A549 (cell line): ENCODE data around the gene OSCAR. TPM values are rescaled to one million over a fixed set of nuclear protein-coding genes. Genes with fewer than 3 reads are reported as not detected.

Experiments
- ATAC-seq, 2 experiments: fragments of 200-7000 bp in 1 of 2; fragments of >200 bp in 1 of 2; cut with Nextera tagmentation in 1 of 2; cut with Tn5 transposase in 1 of 2; 3 replicates each; pipeline versions ENCODE4 v1.8.0 to v1.9.1; 2018 to 2020; ENCODE audit warnings: mild to moderate bottlenecking in 1 of 2, moderate library complexity in 1 of 2
- CTCF ChIA-PET: fragments of 300-600 bp; sonication (Branson Sonifier 250); formaldehyde crosslinking; extraction: SDS; loops from one replicate; lab custom pipeline; 2021; ENCODE audit warnings: antibody characterized with exemption, inconsistent platforms; lab: Yijun Ruan, JAX
- POLR2A ChIA-PET: fragments of 350-600 bp; formaldehyde crosslinking; extraction: SDS; loops from one replicate; lab custom pipeline; 2021; ENCODE audit warnings: antibody characterized with exemption, inconsistent platforms; lab: Yijun Ruan, JAX
- DNase-seq, 2 experiments: peaks; one replicate each; pipeline versions ENCODE4 v3.0.0 to v3.0.0-alpha.2; 2011 to 2016; ENCODE audit warnings: low read depth in 1 of 2, low spot score in 1 of 2
- FAIRE-seq: peaks from 2 replicates; lab custom pipeline; 2011; peaks lifted over from hg19 to GRCh38; lab: Jason Lieb, UNC
- H3K27ac ChIP-seq, 2 experiments: fragments of >200 bp; sonication (Bioruptor Twin); formaldehyde crosslinking; 3 replicates each; pipeline ENCODE4 v1.5.1; 2016 to 2017
- H3K4me1 ChIP-seq: fragments of >200 bp; sonication (Bioruptor Twin); formaldehyde crosslinking; 3 replicates; pipeline ENCODE4 v1.6.1; 2016
- H3K4me2 ChIP-seq: fragments of >200 bp; sonication (Bioruptor Twin); formaldehyde crosslinking; 3 replicates; pipeline ENCODE4 v1.6.1; 2016
- H3K4me3 ChIP-seq: fragments of >200 bp; sonication (Bioruptor Twin); formaldehyde crosslinking; 3 replicates; pipeline ENCODE4 v1.5.1; 2016
- H3K9me3 ChIP-seq: fragments of >200 bp; sonication (Bioruptor Twin); formaldehyde crosslinking; 3 replicates; pipeline ENCODE4 v1.6.1; 2016
- BHLHE40 ChIP-seq: IDR thresholded peaks from 2 replicates; pipeline ENCODE4 v1.6.1; 2012; ENCODE audit warnings: low read depth, low read length, inconsistent platforms
- CBX2 ChIP-seq: fragments of 200-600 bp; sonication (generic); IDR thresholded peaks from 2 replicates; pipeline ENCODE4 v1.6.1; 2016; ENCODE audit warnings: low read depth, mild to moderate bottlenecking, borderline replicate concordance
- CHD4 ChIP-seq: fragments of 200-600 bp; sonication (generic); IDR thresholded peaks from 2 replicates; pipeline ENCODE4 v1.6.1; 2016; ENCODE audit warnings: antibody characterized with exemption, mild to moderate bottlenecking, borderline replicate concordance
- ESRRA ChIP-seq: fragments of 150-350 bp; IDR thresholded peaks from 2 replicates; pipeline ENCODE4 v1.6.1; 2014; ENCODE audit warnings: mild to moderate bottlenecking, low read length, borderline replicate concordance
- FOXS1 ChIP-seq: fragments of 250-450 bp; sonication (Bioruptor Pico); IDR thresholded peaks from 2 replicates; pipeline ENCODE4 v1.5.0; 2020; ENCODE audit warnings: mild to moderate bottlenecking, moderate library complexity
- GATA3 ChIP-seq: IDR thresholded peaks from 2 replicates; pipeline ENCODE4 v1.6.1; 2012; ENCODE audit warnings: borderline replicate concordance
- HDAC2 ChIP-seq: fragments of 200-600 bp; sonication (generic); IDR thresholded peaks from 2 replicates; pipeline ENCODE4 v1.6.1; 2016
- HOXB13 ChIP-seq: fragments of 250-450 bp; sonication (Bioruptor Pico); IDR thresholded peaks from 2 replicates; pipeline ENCODE4 v1.5.0; 2020; ENCODE audit warnings: low read depth, mild to moderate bottlenecking, moderate library complexity
- HOXB5 ChIP-seq: fragments of 250-450 bp; sonication (Bioruptor Pico); IDR thresholded peaks from 2 replicates; pipeline ENCODE4 v1.5.0; 2020; ENCODE audit warnings: mild to moderate bottlenecking, moderate library complexity
- JUN ChIP-seq, 2 experiments: fragments of >200 bp; sonication (Bioruptor Twin); formaldehyde crosslinking; IDR thresholded peaks; 2 replicates in 1 of 2; 3 replicates in 1 of 2; pipeline ENCODE4 v1.6.1; 2016 to 2017
- NFE2L2 ChIP-seq: fragments of 150-350 bp; conservative IDR thresholded peaks from 2 replicates; pipeline ENCODE4 v1.6.1; 2014; ENCODE audit warnings: low read length
- NPAS2 ChIP-seq: fragments of 250-450 bp; sonication (Bioruptor Pico); IDR thresholded peaks from 2 replicates; pipeline ENCODE4 v1.8.0; 2022; ENCODE audit warnings: mild to moderate bottlenecking, moderate library complexity, borderline replicate concordance
- NR3C1 ChIP-seq: fragments of >200 bp; sonication (Bioruptor Twin); formaldehyde crosslinking; IDR thresholded peaks from 3 replicates; pipeline ENCODE4 v1.6.1; 2017
- PHF8 ChIP-seq: fragments of 200-600 bp; sonication (generic); IDR thresholded peaks from 2 replicates; pipeline ENCODE4 v1.6.1; 2016; ENCODE audit warnings: low read depth, mild to moderate bottlenecking, antibody characterized with exemption, moderate library complexity, borderline replicate concordance
- POLR2A ChIP-seq: IDR thresholded peaks from 2 replicates; pipeline ENCODE4 v1.6.1; 2012; ENCODE audit warnings: mild to moderate bottlenecking, low read length
- RAD21 ChIP-seq, 2 experiments: fragments of >200 bp in 1 of 2; sonication (Bioruptor Twin) in 1 of 2; formaldehyde crosslinking in 1 of 2; IDR thresholded peaks in 1 of 2; conservative IDR thresholded peaks in 1 of 2; 2 replicates in 1 of 2; 3 replicates in 1 of 2; pipeline ENCODE4 v1.6.1; 2012 to 2018; ENCODE audit warnings: inconsistent platforms in 1 of 2
- RARB ChIP-seq: fragments of 250-450 bp; sonication (Bioruptor Pico); IDR thresholded peaks from 2 replicates; pipeline ENCODE4 v1.8.0; 2021; ENCODE audit warnings: mild to moderate bottlenecking, moderate library complexity
- RCOR1 ChIP-seq: fragments of 150-350 bp; IDR thresholded peaks from 2 replicates; pipeline ENCODE4 v1.6.1; 2014; ENCODE audit warnings: antibody characterized with exemption, low read length, low read depth
- RFX5 ChIP-seq: fragments of 450-650 bp; IDR thresholded peaks from 2 replicates; pipeline ENCODE4 v1.7.1; 2014; ENCODE audit warnings: antibody characterized with exemption, mild to moderate bottlenecking, moderate library complexity
- RNF2 ChIP-seq: fragments of 200-600 bp; sonication (generic); IDR thresholded peaks from 2 replicates; pipeline ENCODE4 v1.6.1; 2016; ENCODE audit warnings: low read depth, mild to moderate bottlenecking, antibody characterized with exemption, moderate library complexity, borderline replicate concordance
- SMC3 ChIP-seq: fragments of >200 bp; sonication (Bioruptor Twin); formaldehyde crosslinking; IDR thresholded peaks from 3 replicates; pipeline ENCODE4 v1.6.1; 2018; ENCODE audit warnings: inconsistent platforms
- SREBF2 ChIP-seq: fragments of 450-650 bp; IDR thresholded peaks from 2 replicates; pipeline ENCODE4 v1.6.1; 2014; ENCODE audit warnings: mild to moderate bottlenecking, moderate library complexity
- TFCP2L1 ChIP-seq: fragments of 250-450 bp; sonication (Bioruptor Pico); IDR thresholded peaks from 2 replicates; pipeline ENCODE4 v1.5.0; 2021; ENCODE audit warnings: mild to moderate bottlenecking
- TP53 ChIP-seq: fragments of 250-450 bp; sonication (Bioruptor Pico); IDR thresholded peaks from 2 replicates; pipeline ENCODE4 v1.5.0; 2021; ENCODE audit warnings: mild to moderate bottlenecking, moderate library complexity
- ZC3H11A ChIP-seq: fragments of 450-650 bp; IDR thresholded peaks from 2 replicates; pipeline ENCODE4 v1.6.1; 2014; ENCODE audit warnings: antibody characterized with exemption, mild to moderate bottlenecking
- ZNF302 ChIP-seq: fragments of 250-450 bp; sonication (Bioruptor Pico); IDR thresholded peaks from 2 replicates; pipeline ENCODE4 v1.9.0; 2021; ENCODE audit warnings: inconsistent platforms, mild to moderate bottlenecking, moderate library complexity
- ZSCAN20 ChIP-seq: fragments of 250-450 bp; sonication (Bioruptor Pico); IDR thresholded peaks from 2 replicates; pipeline ENCODE4 v1.8.0; 2022; ENCODE audit warnings: mild to moderate bottlenecking, moderate library complexity
- WGBS: methylation state at CpG from one replicate; pipeline ENCODE4 v1.1.6; 2017; ENCODE audit errors: missing lambda C conversion rate; 5-methylcytosine and 5-hydroxymethylcytosine counted together
- polyA plus RNA-seq, 4 experiments: library from polyadenylated mRNA; depleted of rRNA in 3 of 4; stranded (reverse); fragments of >200 nt; fragmentation: RNase III in 1 of 4; extraction: RNeasy Plus Mini Kit Qiagen cat#74134 plus additional on column Dnase treatment in 1 of 4; gene quantifications; 2 replicates in 3 of 4; 3 replicates in 1 of 4; pipeline ENCODE4 v1.2.3, GENCODE V29; 2011 to 2017
- TF ChIP-seq, protein P1 (sequence below): IDR thresholded peaks from 2 replicates; pipeline ENCODE4 v1.6.1; 2012
- TF ChIP-seq, protein P2 (sequence below): fragments of 250-450 bp; sonication (Bioruptor Pico); IDR thresholded peaks from 2 replicates; pipeline ENCODE4 v1.5.0; 2020; ENCODE audit warnings: low read depth, mild to moderate bottlenecking, moderate library complexity
- TF ChIP-seq, protein P3 (sequence below): fragments of 150-350 bp; IDR thresholded peaks from 2 replicates; pipeline ENCODE4 v1.6.1; 2014; ENCODE audit warnings: low read depth, mild to moderate bottlenecking, low read length

Gene OSCAR
- polyA plus RNA-seq, 2 of the 4 experiments (the other 2 are of a cell fraction): 0.26 to 0.28 TPM

DNA sequence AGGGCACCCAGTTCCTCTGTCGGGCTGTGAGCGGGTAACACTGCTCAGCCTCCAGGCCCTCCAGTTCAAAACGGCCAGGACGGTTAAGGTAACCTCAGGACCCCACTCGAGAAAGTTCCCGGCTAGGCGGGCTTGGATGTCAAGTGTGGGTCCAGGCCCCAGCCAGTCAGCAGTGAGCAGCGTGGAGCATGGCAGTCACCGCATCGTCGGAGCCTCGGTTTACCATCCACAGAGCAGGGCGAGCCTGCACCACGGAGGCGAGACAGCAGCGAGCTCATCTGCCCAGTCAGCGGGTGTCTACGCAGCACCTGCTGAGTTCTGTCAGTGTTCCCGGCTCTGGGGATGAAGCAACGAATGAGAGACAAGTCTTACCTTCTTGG, 29.0 kb upstream of the OSCAR start:
- ChIA-PET POLR2A (interaction anchor here (1.0 kb wide), 1 partner anchor 14 kb away, joined by 4 read pairs; the partner anchor contains the start of genes PRPF31 and TFPT), CTCF (no interaction called here)
- TF ChIP-seq JUN (IDR thresholded peaks at IDR 0.05): no peak
- no peak for TF ChIP-seq RCOR1
- no peak for TF ChIP-seq POLR2A
- no peak for TF ChIP-seq NFE2L2
- TF ChIP-seq, protein P1, sequence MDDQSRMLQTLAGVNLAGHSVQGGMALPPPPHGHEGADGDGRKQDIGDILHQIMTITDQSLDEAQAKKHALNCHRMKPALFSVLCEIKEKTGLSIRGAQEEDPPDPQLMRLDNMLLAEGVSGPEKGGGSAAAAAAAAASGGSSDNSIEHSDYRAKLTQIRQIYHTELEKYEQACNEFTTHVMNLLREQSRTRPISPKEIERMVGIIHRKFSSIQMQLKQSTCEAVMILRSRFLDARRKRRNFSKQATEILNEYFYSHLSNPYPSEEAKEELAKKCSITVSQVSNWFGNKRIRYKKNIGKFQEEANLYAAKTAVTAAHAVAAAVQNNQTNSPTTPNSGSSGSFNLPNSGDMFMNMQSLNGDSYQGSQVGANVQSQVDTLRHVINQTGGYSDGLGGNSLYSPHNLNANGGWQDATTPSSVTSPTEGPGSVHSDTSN: no peak
- TF ChIP-seq ZSCAN20 (CRISPR knock-in tag): no peak
- TF ChIP-seq NR3C1: no peak
- TF ChIP-seq NPAS2 (CRISPR knock-in tag): no peak
- no peak for TF ChIP-seq BHLHE40
- TF ChIP-seq HOXB5 (CRISPR knock-in tag): no peak
- TF ChIP-seq RAD21 (conservative IDR thresholded peaks at IDR 0.05 in 1 of 2, IDR thresholded peaks at IDR 0.05 in 1 of 2): no peak
- no peak for TF ChIP-seq FOXS1 (CRISPR knock-in tag)
- TF ChIP-seq, protein P2, sequence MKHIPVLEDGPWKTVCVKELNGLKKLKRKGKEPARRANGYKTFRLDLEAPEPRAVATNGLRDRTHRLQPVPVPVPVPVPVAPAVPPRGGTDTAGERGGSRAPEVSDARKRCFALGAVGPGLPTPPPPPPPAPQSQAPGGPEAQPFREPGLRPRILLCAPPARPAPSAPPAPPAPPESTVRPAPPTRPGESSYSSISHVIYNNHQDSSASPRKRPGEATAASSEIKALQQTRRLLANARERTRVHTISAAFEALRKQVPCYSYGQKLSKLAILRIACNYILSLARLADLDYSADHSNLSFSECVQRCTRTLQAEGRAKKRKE: no peak
- no peak for TF ChIP-seq PHF8
- TF ChIP-seq CBX2: no peak
- TF ChIP-seq ESRRA: no peak
- TF ChIP-seq TP53: no peak
- TF ChIP-seq HDAC2: no peak
- TF ChIP-seq RNF2: no peak
- DNase-seq: no peak
- Histone ChIP-seq H3K4me3 (no peak overlapping the region), H3K4me1 (no peaks in the 10 kb centered on the region), H3K4me2 (no peak overlapping the region), H3K9me3 (no peaks in the 10 kb centered on the region), H3K27ac (no peak overlapping the region)
- WGBS: 94% methylated on average over 19 of the region's 20 CpGs
- ATAC-seq: no peak
- FAIRE-seq: no peak

DNA sequence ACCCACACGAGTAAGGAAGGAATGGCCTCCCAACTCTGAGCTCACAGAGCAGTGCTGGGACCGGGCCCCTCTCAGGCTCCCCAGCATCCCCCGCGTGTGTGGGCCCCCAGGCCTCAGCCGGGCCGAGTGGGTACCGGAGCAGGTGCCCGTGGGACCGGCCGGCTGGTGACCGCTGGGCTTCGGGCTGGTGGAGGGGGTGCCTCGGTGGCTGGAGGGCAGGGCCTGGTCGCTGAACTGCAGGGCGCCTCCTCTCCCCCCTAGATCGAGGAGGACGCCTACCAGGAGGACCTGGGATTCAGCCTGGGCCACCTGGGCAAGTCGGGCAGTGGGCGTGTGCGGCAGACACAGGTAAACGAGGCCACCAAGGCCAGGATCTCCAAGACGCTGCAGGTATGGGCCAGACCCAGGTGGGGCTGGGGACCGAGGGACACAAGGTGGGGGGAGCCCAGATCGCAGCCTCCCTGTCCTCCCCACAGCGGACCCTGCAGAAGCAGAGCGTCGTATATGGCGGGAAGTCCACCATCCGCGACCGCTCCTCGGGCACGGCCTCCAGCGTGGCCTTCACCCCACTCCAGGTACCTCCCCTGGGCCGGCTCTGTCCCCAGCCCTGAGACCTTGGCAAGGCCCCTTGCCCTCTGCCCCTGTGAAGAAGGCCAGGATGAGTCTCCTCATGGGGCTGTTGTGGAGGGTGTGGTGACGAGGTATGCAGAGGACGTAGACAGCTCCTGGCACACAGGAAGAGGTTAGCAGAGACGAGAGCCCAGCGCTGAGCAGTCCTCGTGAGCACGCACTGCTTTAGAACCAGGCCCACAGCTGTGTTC, 28.4 kb upstream of the OSCAR start:
- FAIRE-seq: no peak
- no peak overlapping the region for H3K4me2 ChIP-seq
- ChIA-PET CTCF (no interaction called here), POLR2A (interaction anchor here (1.0 to 1.3 kb wide), 2 partner anchors 8 to 14 kb away, joined by 4 to 5 read pairs; partner anchors contain the start of genes CNOT3, PRPF31 and TFPT)
- 97% methylated on average over 37 of the region's 41 CpGs for WGBS
- TF ChIP-seq RFX5 (no peak), ZC3H11A (no peak), ZSCAN20 (CRISPR knock-in tag) (no peak)
- H3K4me1 ChIP-seq: no peaks in the 10 kb centered on the region
- H3K27ac ChIP-seq: no peak overlapping the region
- no peak for DNase-seq
- no peak; a peak in 1 of 6 replicates for ATAC-seq
- no peaks in the 10 kb centered on the region for H3K9me3 ChIP-seq
- no peak overlapping the region for H3K4me3 ChIP-seq

DNA sequence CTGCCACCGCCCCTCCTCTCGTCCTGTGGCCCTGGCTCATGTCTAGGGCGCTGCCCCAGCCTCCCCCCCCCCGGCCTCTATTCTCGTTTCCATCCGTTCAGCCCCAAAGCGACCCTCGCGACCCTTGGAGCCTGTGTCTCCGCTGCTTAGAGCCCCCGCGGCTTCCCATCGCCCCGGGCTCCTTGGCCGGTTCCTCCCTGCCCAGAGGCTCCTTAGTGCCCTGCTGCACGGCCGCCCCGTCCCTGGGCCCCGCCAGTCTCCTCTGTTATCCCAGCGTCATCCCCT, 27.8 kb upstream of the OSCAR start:
- Histone ChIP-seq H3K27ac (no peak overlapping the region), H3K4me1 (no peaks in the 10 kb centered on the region), H3K4me3 (no peak overlapping the region), H3K9me3 (no peaks in the 10 kb centered on the region), H3K4me2 (no peak overlapping the region)
- CTCF ChIA-PET: no interaction called here
- no peak for TF ChIP-seq SMC3
- TF ChIP-seq HOXB13: no peak
- TF ChIP-seq CHD4: no peak
- no peak for TF ChIP-seq TFCP2L1 (CRISPR knock-in tag)
- TF ChIP-seq ZNF302 (CRISPR knock-in tag): no peak
- TF ChIP-seq NFE2L2: no peak
- no peak for TF ChIP-seq SREBF2
- TF ChIP-seq GATA3: no peak
- TF ChIP-seq RARB (CRISPR knock-in tag): no peak
- no peak for TF ChIP-seq RAD21 (conservative IDR thresholded peaks at IDR 0.05 in 1 of 2, IDR thresholded peaks at IDR 0.05 in 1 of 2)
- TF ChIP-seq, protein P3, sequence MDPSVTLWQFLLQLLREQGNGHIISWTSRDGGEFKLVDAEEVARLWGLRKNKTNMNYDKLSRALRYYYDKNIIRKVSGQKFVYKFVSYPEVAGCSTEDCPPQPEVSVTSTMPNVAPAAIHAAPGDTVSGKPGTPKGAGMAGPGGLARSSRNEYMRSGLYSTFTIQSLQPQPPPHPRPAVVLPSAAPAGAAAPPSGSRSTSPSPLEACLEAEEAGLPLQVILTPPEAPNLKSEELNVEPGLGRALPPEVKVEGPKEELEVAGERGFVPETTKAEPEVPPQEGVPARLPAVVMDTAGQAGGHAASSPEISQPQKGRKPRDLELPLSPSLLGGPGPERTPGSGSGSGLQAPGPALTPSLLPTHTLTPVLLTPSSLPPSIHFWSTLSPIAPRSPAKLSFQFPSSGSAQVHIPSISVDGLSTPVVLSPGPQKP: no peak
- FAIRE-seq: no peak
- WGBS: 91% methylated on average over 19 of the region's 20 CpGs
- DNase-seq: no peak
- no peak for ATAC-seq
- POLR2A ChIA-PET: interaction anchor here (1.3 kb wide), 1 partner anchor 9 kb away, joined by 5 read pairs; the partner anchor contains the start of gene CNOT3
